HG02870 (cell line): ENCODE results near the gene USP17L20.
"Not testable (repeated sequence)": the region's sequence is repeated elsewhere in the genome, so short reads cannot be mapped to it uniquely, and the experiment has no call there.

Source experiments
- ATAC-seq: cut with Tn5 transposase; IDR thresholded peaks from one replicate; pipeline ENCODE4 v1.9.1; 2021; ENCODE audit warnings: mild to moderate bottlenecking, moderate library complexity; ENCODE audit not compliant: unreplicated experiment

USP17L20 gene, protein sequence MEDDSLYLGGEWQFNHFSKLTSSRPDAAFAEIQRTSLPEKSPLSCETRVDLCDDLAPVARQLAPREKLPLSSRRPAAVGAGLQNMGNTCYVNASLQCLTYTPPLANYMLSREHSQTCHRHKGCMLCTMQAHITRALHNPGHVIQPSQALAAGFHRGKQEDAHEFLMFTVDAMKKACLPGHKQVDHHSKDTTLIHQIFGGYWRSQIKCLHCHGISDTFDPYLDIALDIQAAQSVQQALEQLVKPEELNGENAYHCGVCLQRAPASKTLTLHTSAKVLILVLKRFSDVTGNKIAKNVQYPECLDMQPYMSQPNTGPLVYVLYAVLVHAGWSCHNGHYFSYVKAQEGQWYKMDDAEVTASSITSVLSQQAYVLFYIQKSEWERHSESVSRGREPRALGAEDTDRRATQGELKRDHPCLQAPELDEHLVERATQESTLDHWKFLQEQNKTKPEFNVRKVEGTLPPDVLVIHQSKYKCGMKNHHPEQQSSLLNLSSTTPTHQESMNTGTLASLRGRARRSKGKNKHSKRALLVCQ

GRCh38 chr4:9257824-9258223 is at the start of gene USP17L20:
Gene USP17L20, plus strand, starts transcription at chr4:9258124. Its CDS starts 0 bp downstream, at chr4:9258124.
- ATAC-seq = not testable (repeated sequence)

GRCh38 chr4:9210357-9210756 is 47.6 kb upstream of the USP17L20 start, which contains the start of gene USP17L10:
Gene USP17L10, plus strand, starts transcription at chr4:9210657. Its CDS starts 0 bp downstream, at chr4:9210657.
- not testable (repeated sequence) for ATAC-seq

DNA sequence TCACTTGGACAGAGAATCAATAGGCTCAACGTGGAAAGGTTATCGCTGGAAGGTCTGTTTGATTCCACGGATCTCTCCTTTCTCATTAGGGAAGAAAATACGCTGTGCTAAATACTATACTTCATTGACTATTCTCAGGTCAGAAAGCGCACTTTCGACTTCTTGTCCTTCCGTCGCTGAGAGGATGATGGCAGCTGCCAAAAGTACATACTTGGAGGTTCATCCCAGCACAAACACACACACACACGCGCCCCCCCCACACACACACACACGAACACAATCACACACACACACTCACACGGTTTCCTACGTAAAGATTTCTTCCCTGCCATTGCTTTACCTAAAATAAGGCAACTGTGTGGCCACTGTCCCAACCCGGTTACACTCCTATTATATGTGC is 43.2 kb upstream of the USP17L20 start:
- ATAC-seq = not testable (repeated sequence)

DNA sequence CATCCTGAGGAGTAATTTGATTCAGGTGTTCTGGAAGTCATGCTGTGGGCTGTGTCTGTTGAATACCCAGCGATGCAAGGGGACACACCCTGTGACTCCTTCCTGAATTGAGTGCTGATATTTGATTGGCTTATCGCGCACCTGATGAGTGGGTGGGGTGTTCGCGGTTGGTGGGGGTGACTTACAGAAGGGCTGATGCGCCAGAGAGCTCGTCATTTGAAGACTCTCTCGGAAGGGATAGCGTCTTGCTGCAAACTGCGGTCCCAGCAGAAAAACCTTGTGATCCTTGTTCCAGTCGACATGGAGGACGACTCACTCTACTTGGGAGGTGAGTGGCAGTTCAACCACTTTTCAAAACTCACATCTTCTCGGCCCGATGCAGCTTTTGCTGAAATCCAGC is 42.8 kb upstream of the USP17L20 start, which contains the start of gene USP17L11:
Gene USP17L11 (plus strand): TSS at position 301 of the 400 bp plus-strand sequence. CDS start 0 bp downstream, at position 301.
- ATAC-seq = not testable (repeated sequence)

DNA sequence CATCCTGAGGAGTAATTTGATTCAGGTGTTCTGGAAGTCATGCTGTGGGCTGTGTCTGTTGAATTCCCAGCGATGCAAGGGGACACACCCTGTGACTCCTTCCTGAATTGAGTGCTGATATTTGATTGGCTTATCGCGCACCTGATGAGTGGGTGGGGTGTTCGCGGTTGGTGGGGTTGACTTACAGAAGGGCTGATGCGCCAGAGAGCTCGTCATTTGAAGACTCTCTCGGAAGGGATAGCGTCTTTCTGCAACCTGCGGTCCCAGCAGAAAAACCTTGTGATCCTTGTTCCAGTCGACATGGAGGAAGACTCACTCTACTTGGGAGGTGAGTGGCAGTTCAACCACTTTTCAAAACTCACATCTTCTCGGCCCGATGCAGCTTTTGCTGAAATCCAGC is 38.1 kb upstream of the USP17L20 start, which contains the start of gene USP17L12:
Gene USP17L12 (plus strand): TSS at position 301 of the 400 bp plus-strand sequence. CDS start 0 bp downstream, at position 301.
- ATAC-seq = not testable (repeated sequence)

GRCh38 chr4:9224596-9224995 is 33.3 kb upstream of the USP17L20 start, which contains the start of gene USP17L13:
Gene USP17L13, plus strand, starts transcription at chr4:9224896. Its CDS starts 0 bp downstream, at chr4:9224896.
- not testable (repeated sequence) for ATAC-seq

DNA sequence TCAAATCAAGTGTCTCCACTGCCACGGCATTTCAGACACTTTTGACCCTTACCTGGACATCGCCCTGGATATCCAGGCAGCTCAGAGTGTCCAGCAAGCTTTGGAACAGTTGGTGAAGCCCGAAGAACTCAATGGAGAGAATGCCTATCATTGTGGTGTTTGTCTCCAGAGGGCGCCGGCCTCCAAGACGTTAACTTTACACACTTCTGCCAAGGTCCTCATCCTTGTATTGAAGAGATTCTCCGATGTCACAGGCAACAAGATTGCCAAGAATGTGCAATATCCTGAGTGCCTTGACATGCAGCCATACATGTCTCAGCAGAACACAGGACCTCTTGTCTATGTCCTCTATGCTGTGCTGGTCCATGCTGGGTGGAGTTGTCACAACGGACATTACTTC is 27.7 kb upstream of the USP17L20 start:
- not testable (repeated sequence) for ATAC-seq

- not testable (repeated sequence) for ATAC-seq
Observed at GRCh38 chr4:9234085-9234484, 23.8 kb upstream of the USP17L20 start, which contains the start of gene USP17L15. Gene USP17L15, plus strand, starts transcription at chr4:9234385. Its CDS starts 0 bp downstream, at chr4:9234385.

- ATAC-seq = not testable (repeated sequence)
Observed at GRCh38 chr4:9238461-9238860, 19.5 kb upstream of the USP17L20 start.

DNA sequence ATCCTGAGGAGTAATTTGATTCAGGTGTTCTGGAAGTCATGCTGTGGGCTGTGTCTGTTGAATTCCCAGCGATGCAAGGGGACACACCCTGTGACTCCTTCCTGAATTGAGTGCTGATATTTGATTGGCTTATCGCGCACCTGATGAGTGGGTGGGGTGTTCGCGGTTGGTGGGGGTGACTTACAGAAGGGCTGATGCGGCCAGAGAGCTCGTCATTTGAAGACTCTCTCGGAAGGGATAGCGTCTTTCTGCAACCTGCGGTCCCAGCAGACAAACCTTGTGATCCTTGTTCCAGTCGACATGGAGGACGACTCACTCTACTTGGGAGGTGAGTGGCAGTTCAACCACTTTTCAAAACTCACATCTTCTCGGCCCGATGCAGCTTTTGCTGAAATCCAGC is 14.3 kb upstream of the USP17L20 start, which contains the start of gene USP17L17:
Gene USP17L17 (plus strand): TSS at position 301 of the 400 bp plus-strand sequence. CDS start 0 bp downstream, at position 301.
- ATAC-seq = not testable (repeated sequence)

DNA sequence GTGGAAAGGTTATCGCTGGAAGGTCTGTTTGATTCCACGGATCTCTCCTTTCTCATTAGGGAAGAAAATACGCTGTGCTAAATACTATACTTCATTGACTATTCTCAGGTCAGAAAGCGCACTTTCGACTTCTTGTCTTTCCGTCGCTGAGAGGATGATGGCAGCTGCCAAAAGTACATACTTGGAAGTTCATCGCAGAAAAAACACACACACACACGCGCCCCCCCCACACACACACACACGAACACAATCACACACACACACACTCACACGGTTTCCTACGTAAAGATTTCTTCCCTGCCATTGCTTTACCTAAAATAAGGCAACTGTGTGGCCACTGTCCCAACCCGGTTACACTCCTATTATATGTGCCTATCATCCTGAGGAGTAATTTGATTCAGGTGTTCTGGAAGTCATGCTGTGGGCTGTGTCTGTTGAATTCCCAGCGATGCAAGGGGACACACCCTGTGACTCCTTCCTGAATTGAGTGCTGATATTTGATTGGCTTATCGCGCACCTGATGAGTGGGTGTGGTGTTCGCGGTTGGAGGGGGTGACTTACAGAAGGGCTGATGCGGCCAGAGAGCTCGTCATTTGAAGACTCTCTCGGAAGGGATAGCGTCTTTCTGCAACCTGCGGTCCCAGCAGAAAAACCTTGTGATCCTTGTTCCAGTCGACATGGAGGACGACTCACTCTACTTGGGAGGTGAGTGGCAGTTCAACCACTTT is 9.8 kb upstream of the USP17L20 start, which contains the start of gene USP17L18:
Gene USP17L18 (plus strand): TSS at position 678 of the 728 bp plus-strand sequence. CDS start 0 bp downstream, at position 678.
- not testable (repeated sequence) for ATAC-seq

GRCh38 chr4:9253078-9253477 is 4.8 kb upstream of the USP17L20 start, which contains the start of gene USP17L19:
Gene USP17L19, plus strand, starts transcription at chr4:9253378. Its CDS starts 0 bp downstream, at chr4:9253378.
- not testable (repeated sequence) for ATAC-seq

- not testable (repeated sequence) for ATAC-seq
Observed at GRCh38 chr4:9262572-9262971, 4.6 kb downstream of the USP17L20 start, which contains the start of gene USP17L21. Gene USP17L21, plus strand, starts transcription at chr4:9262872. Its CDS starts 0 bp downstream, at chr4:9262872.

DNA sequence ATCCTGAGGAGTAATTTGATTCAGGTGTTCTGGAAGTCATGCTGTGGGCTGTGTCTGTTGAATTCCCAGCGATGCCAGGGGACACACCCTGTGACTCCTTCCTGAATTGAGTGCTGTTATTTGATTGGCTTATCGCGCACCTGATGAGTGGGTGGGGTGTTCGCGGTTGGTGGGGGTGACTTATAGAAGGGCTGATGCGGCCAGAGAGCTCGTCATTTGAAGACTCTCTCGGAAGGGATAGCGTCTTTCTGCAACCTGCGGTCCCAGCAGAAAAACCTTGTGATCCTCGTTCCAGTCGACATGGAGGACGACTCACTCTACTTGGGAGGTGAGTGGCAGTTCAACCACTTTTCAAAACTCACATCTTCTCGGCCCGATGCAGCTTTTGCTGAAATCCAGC is 9.4 kb downstream of the USP17L20 start, which contains the start of gene USP17L22:
Gene USP17L22 (plus strand): TSS at position 301 of the 400 bp plus-strand sequence. CDS start 0 bp downstream, at position 301.
- not testable (repeated sequence) for ATAC-seq

GRCh38 chr4:9271719-9272118 is 13.8 kb downstream of the USP17L20 start:
- ATAC-seq = not testable (repeated sequence)
